Measurements from ENCODE around the gene PTGER4.

DNA sequence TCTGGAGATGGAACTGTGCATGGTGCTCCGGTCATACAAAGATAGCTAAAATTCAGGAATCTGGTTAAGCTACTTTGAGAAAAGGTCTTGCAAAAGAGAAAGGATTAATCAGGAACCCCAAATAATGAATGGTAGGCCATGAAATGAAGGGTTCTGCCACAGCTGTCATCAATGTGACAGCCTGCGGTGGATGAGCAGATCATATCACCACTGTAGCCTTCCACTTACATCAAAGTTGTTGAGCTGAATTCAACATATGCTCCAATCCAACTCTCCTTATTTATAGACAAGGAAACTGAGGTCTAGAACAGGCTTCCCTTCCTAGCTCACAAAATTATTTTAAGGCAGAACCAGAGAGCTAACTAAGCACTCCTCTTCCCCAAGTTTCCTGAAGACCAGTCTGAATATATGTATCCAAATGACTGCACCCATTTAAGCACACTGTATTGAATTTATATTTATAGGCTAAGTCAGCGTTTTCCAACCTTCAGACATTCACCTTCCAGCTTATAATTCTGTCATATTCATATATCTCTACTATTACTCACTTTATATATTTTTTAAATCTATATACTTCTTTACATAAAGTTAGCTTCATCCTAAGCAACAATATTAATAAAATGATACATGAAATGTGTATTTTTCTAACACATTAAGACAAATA is 13.9 kb upstream of the PTGER4 start:
- TF ChIP-seq POLR2A (IDR thresholded peaks at IDR 0.05) = no peak
- TF ChIP-seq, protein P1, sequence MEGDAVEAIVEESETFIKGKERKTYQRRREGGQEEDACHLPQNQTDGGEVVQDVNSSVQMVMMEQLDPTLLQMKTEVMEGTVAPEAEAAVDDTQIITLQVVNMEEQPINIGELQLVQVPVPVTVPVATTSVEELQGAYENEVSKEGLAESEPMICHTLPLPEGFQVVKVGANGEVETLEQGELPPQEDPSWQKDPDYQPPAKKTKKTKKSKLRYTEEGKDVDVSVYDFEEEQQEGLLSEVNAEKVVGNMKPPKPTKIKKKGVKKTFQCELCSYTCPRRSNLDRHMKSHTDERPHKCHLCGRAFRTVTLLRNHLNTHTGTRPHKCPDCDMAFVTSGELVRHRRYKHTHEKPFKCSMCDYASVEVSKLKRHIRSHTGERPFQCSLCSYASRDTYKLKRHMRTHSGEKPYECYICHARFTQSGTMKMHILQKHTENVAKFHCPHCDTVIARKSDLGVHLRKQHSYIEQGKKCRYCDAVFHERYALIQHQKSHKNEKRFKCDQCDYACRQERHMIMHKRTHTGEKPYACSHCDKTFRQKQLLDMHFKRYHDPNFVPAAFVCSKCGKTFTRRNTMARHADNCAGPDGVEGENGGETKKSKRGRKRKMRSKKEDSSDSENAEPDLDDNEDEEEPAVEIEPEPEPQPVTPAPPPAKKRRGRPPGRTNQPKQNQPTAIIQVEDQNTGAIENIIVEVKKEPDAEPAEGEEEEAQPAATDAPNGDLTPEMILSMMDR (IDR thresholded peaks at IDR 0.05) = no peak
- no peak for TF ChIP-seq EP300 (IDR thresholded peaks at IDR 0.05)
